C4-2B (cell line): Measurements from ENCODE around the gene TSPAN12.

Experiments
- ZFX ChIP-seq: fragments of 450-650 bp; IDR thresholded peaks from 2 replicates; pipeline ENCODE4 v1.6.1; 2017
- TF ChIP-seq, protein P1 (sequence below): fragments of 450-650 bp; conservative IDR thresholded peaks from 2 replicates; pipeline ENCODE4 v1.5.1; 2017; ENCODE audit warnings: mild to moderate bottlenecking

- TF ChIP-seq, protein P1, sequence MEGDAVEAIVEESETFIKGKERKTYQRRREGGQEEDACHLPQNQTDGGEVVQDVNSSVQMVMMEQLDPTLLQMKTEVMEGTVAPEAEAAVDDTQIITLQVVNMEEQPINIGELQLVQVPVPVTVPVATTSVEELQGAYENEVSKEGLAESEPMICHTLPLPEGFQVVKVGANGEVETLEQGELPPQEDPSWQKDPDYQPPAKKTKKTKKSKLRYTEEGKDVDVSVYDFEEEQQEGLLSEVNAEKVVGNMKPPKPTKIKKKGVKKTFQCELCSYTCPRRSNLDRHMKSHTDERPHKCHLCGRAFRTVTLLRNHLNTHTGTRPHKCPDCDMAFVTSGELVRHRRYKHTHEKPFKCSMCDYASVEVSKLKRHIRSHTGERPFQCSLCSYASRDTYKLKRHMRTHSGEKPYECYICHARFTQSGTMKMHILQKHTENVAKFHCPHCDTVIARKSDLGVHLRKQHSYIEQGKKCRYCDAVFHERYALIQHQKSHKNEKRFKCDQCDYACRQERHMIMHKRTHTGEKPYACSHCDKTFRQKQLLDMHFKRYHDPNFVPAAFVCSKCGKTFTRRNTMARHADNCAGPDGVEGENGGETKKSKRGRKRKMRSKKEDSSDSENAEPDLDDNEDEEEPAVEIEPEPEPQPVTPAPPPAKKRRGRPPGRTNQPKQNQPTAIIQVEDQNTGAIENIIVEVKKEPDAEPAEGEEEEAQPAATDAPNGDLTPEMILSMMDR = no peak
- TF ChIP-seq ZFX = no peak
Observed at GRCh38 chr7:120799147-120799546, 58.8 kb downstream of the TSPAN12 start.
